MM.1S (cell line): ENCODE measurements around the gene CRADD.

Source experiments
- DNase-seq: peaks from one replicate; pipeline ENCODE4 v3.0.0-alpha.2; 2015
- H2AFZ ChIP-seq: fragments of 300-600 bp; sonication (generic); 2 replicates; pipeline ENCODE4 v1.6.0; 2016; ENCODE audit warnings: antibody characterized with exemption, low read length
- H3F3A ChIP-seq: fragments of 300-600 bp; sonication (generic); 2 replicates; pipeline ENCODE4 v1.6.1; 2016; ENCODE audit warnings: mild to moderate bottlenecking, antibody characterized with exemption, low read length, moderate library complexity, mixed read lengths; ENCODE audit not compliant: insufficient read depth
- H3K27ac ChIP-seq: fragments of 300-600 bp; sonication (generic); 2 replicates; pipeline ENCODE4 v1.5.1; 2016; ENCODE audit warnings: mild to moderate bottlenecking, low read length
- H3K27me3 ChIP-seq: fragments of 300-600 bp; sonication (generic); replicated peaks from 2 replicates; pipeline ENCODE4 v1.6.0; 2016; ENCODE audit warnings: low read length; ENCODE audit not compliant: insufficient read depth
- H3K36me3 ChIP-seq: fragments of 300-600 bp; sonication (generic); replicated peaks from 2 replicates; pipeline ENCODE4 v1.6.1; 2016; ENCODE audit warnings: mild to moderate bottlenecking, low read length, mixed read lengths; ENCODE audit not compliant: insufficient read depth
- H3K4me1 ChIP-seq: fragments of 300-600 bp; sonication (generic); 2 replicates; pipeline ENCODE4 v1.6.1; 2016; ENCODE audit warnings: low read length, mixed read lengths
- H3K4me2 ChIP-seq: fragments of 300-600 bp; sonication (generic); 2 replicates; pipeline ENCODE4 v1.6.0; 2016; ENCODE audit warnings: low read depth, low read length
- H3K4me3 ChIP-seq: fragments of 300-600 bp; sonication (generic); 2 replicates; pipeline ENCODE4 v1.5.1; 2016; ENCODE audit warnings: low read length, mixed read lengths
- H3K79me2 ChIP-seq: fragments of 300-600 bp; sonication (generic); 2 replicates; pipeline ENCODE4 v1.6.1; 2016; ENCODE audit warnings: mixed run types, low read length, mixed read lengths
- H3K9ac ChIP-seq: fragments of 300-600 bp; sonication (generic); 2 replicates; pipeline ENCODE4 v1.6.1; 2016; ENCODE audit warnings: low read length, mixed read lengths
- H3K9me2 ChIP-seq: fragments of 300-600 bp; sonication (generic); replicated peaks from 2 replicates; pipeline ENCODE4 v1.6.1; 2016; ENCODE audit warnings: mild to moderate bottlenecking, low read length, mixed read lengths; ENCODE audit not compliant: insufficient read depth
- H3K9me3 ChIP-seq: fragments of 300-600 bp; sonication (generic); replicated peaks from 2 replicates; pipeline ENCODE4 v1.6.1; 2016; ENCODE audit warnings: mild to moderate bottlenecking, low read length, mixed read lengths; ENCODE audit not compliant: insufficient read depth
- H4K20me1 ChIP-seq: fragments of 300-600 bp; sonication (generic); 2 replicates; pipeline ENCODE4 v1.6.1; 2016; ENCODE audit warnings: mild to moderate bottlenecking, low read length, moderate library complexity, mixed read lengths; ENCODE audit not compliant: insufficient read depth
- CTCF ChIP-seq: fragments of 300-600 bp; sonication (generic); IDR thresholded peaks from 2 replicates; pipeline ENCODE4 v1.5.1; 2016; ENCODE audit warnings: antibody characterized with exemption, low read length, mixed read lengths
- EZH2 ChIP-seq: fragments of 300-600 bp; sonication (generic); optimal IDR thresholded peaks from 2 replicates; pipeline ENCODE3; 2017; ENCODE audit warnings: low read depth, mild to moderate bottlenecking, antibody characterized with exemption, low read length, mixed read lengths
- EZH2phosphoT487 ChIP-seq: fragments of 300-600 bp; sonication (generic); IDR thresholded peaks from 2 replicates; pipeline ENCODE4 v1.6.1; 2018; ENCODE audit warnings: antibody characterized with exemption, low read length

The CRADD gene

GRCh38 chr12:93722835-93723567, 45.8 kb downstream of the CRADD start:
- DNase-seq, result no peak
- Histone ChIP-seq H3K27me3 (no peaks in the 10 kb centered on the region), H2AFZ (no peak overlapping the region), H3K27ac (no peak overlapping the region), H3K9me3 (no peaks in the 10 kb centered on the region), H3K79me2 (no peaks in the 10 kb centered on the region), H3K4me3 (no peak overlapping the region), H3K9me2 (no peaks in the 10 kb centered on the region), H3K4me1 (no peaks in the 10 kb centered on the region), H3F3A (no peaks in the 10 kb centered on the region), H3K9ac (no peak overlapping the region), H3K36me3 (no peaks in the 10 kb centered on the region), H3K4me2 (no peak overlapping the region), H4K20me1 (no peaks in the 10 kb centered on the region)
- TF ChIP-seq EZH2 (no peak), CTCF (no peak), EZH2phosphoT487 (no peak)

GRCh38 chr12:93723568-93723930, 46.4 kb downstream of the CRADD start:
- H3K9me2 ChIP-seq, result no peaks in the 10 kb centered on the region
- H3K27me3 ChIP-seq, result no peaks in the 10 kb centered on the region
- H3K4me1 ChIP-seq, result no peaks in the 10 kb centered on the region
- H3K9me3 ChIP-seq, result no peaks in the 10 kb centered on the region
- H3K36me3 ChIP-seq, result no peaks in the 10 kb centered on the region
- no peak overlapping the region for H3K27ac ChIP-seq
- H3F3A ChIP-seq, result no peaks in the 10 kb centered on the region
- TF ChIP-seq CTCF (no peak), EZH2phosphoT487 (no peak), EZH2 (no peak)
- no peak for DNase-seq
- no peak overlapping the region for H2AFZ ChIP-seq
- H3K9ac ChIP-seq, result no peak overlapping the region
- no peak overlapping the region for H3K4me2 ChIP-seq
- H3K4me3 ChIP-seq, result no peak overlapping the region
- no peaks in the 10 kb centered on the region for H3K79me2 ChIP-seq
- no peaks in the 10 kb centered on the region for H4K20me1 ChIP-seq

- Histone ChIP-seq H2AFZ (no peak overlapping the region), H3K4me2 (no peak overlapping the region), H4K20me1 (no peaks in the 10 kb centered on the region), H3K27me3 (no peaks in the 10 kb centered on the region), H3K27ac (no peak overlapping the region), H3K9ac (no peak overlapping the region), H3K4me3 (no peak overlapping the region), H3K9me3 (no peaks in the 10 kb centered on the region), H3K79me2 (no peaks in the 10 kb centered on the region), H3F3A (no peaks in the 10 kb centered on the region), H3K4me1 (no peaks in the 10 kb centered on the region), H3K9me2 (no peaks in the 10 kb centered on the region), H3K36me3 (no peaks in the 10 kb centered on the region)
- no peak for TF ChIP-seq EZH2phosphoT487
- no peak for TF ChIP-seq CTCF
- TF ChIP-seq EZH2, result no peak
- no peak for DNase-seq
Observed at GRCh38 chr12:93725531-93725930, 48.4 kb downstream of the CRADD start.
